H1 (cell line): Measurements from ENCODE around the gene SLC4A9. TPM values are rescaled to one million over a fixed set of nuclear protein-coding genes. Genes with fewer than 3 reads are reported as not detected.

Experiments
- CTCF ChIA-PET: fragments of 300-600 bp; sonication (Branson Sonifier 250); formaldehyde crosslinking; loops from one replicate; lab custom pipeline; 2021; ENCODE audit not compliant: partially characterized antibody; lab: Charles Lee
- POLR2A ChIA-PET: fragments of 300-600 bp; sonication (Branson Sonifier 250); formaldehyde crosslinking; loops from one replicate; lab custom pipeline; 2021; ENCODE audit warnings: inconsistent platforms; ENCODE audit not compliant: partially characterized antibody; lab: Charles Lee
- DNase-seq, 2 experiments: peaks; one replicate each; pipeline versions ENCODE4 v3.0.0 to v3.0.0-alpha.2; 2010 to 2022; ENCODE audit warnings: low spot score in 2 of 2, low read depth in 1 of 2, mixed read lengths in 1 of 2
- FAIRE-seq: peaks from 2 replicates; lab custom pipeline; 2011; peaks lifted over from hg19 to GRCh38; lab: Jason Lieb, UNC
- H2AFZ ChIP-seq: 2 replicates; pipeline ENCODE4 v1.8.1; 2012; ENCODE audit warnings: low read length, inconsistent platforms
- H2AK5ac ChIP-seq: 2 replicates; pipeline ENCODE4 v1.6.1; 2013; ENCODE audit warnings: low read depth, low read length
- H2BK120ac ChIP-seq: replicated peaks from 2 replicates; pipeline ENCODE3; 2013; ENCODE audit warnings: low read depth, low read length, inconsistent platforms
- H2BK12ac ChIP-seq: 2 replicates; pipeline ENCODE4 v1.6.1; 2013; ENCODE audit warnings: low read depth, low read length
- H2BK15ac ChIP-seq: 2 replicates; pipeline ENCODE4 v1.6.1; 2013; ENCODE audit warnings: low read length
- H2BK20ac ChIP-seq: 2 replicates; pipeline ENCODE4 v1.6.1; 2013; ENCODE audit warnings: low read length
- H2BK5ac ChIP-seq: 2 replicates; pipeline ENCODE4 v1.6.1; 2013; ENCODE audit warnings: low read depth, low read length
- H3K14ac ChIP-seq: 2 replicates; pipeline ENCODE4 v1.6.1; 2013; ENCODE audit warnings: inconsistent platforms; ENCODE audit not compliant: insufficient read length
- H3K18ac ChIP-seq: 2 replicates; pipeline ENCODE4 v1.6.1; 2013; ENCODE audit warnings: low read length; ENCODE audit errors: extremely low read depth
- H3K23ac ChIP-seq: 2 replicates; pipeline ENCODE4 v1.6.1; 2013; ENCODE audit warnings: inconsistent platforms; ENCODE audit not compliant: insufficient read length
- H3K23me2 ChIP-seq: 2 replicates; pipeline ENCODE4 v1.6.1; 2013; ENCODE audit warnings: low read depth, low read length
- H3K27ac ChIP-seq: 2 replicates; pipeline ENCODE4 v1.6.1; 2011; ENCODE audit warnings: low read depth, low read length, inconsistent platforms
- H3K27me3 ChIP-seq, 4 experiments: replicated peaks in 1 of 4; 1 replicate in 1 of 4; 2 replicates in 3 of 4; pipeline versions ENCODE4 v1.6.1 to v1.8.1; 2011 to 2013; ENCODE audit warnings: low read length in 3 of 4, mild to moderate bottlenecking in 3 of 4, inconsistent platforms in 2 of 4, mixed read lengths in 2 of 4, moderate library complexity in 1 of 4; ENCODE audit not compliant: control insufficient read depth in 3 of 4, insufficient read depth in 3 of 4; ENCODE audit errors: extremely low read depth in 1 of 4
- H3K36me3 ChIP-seq, 4 experiments: 2 replicates each; pipeline versions ENCODE4 v1.6.1 to v1.8.1; 2011 to 2013; ENCODE audit warnings: mild to moderate bottlenecking in 4 of 4, low read length in 3 of 4, moderate library complexity in 2 of 4, control low read depth in 1 of 4, inconsistent platforms in 1 of 4; ENCODE audit not compliant: insufficient read depth in 4 of 4, control insufficient read depth in 2 of 4
- H3K4ac ChIP-seq: replicated peaks from 2 replicates; pipeline ENCODE3; 2013; ENCODE audit warnings: low read length, low read depth, mixed read lengths, inconsistent platforms; ENCODE audit not compliant: insufficient read length
- H3K4me1 ChIP-seq, 4 experiments: replicated peaks in 1 of 4; 1 replicate in 1 of 4; 2 replicates in 3 of 4; pipeline versions ENCODE4 v1.6.1 to v1.8.1; 2011 to 2013; ENCODE audit warnings: low read length in 3 of 4, inconsistent platforms in 2 of 4, mixed read lengths in 1 of 4; ENCODE audit not compliant: insufficient read depth in 4 of 4, control insufficient read depth in 3 of 4
- H3K4me2 ChIP-seq, 2 experiments: 2 replicates each; pipeline versions ENCODE4 v1.6.1 to v1.8.1; 2011 to 2013; ENCODE audit warnings: low read depth in 2 of 2, low read length in 2 of 2, control low read depth in 1 of 2, inconsistent platforms in 1 of 2, mild to moderate bottlenecking in 1 of 2; ENCODE audit not compliant: insufficient read depth in 1 of 2
- H3K4me3 ChIP-seq, 4 experiments: fragments of 200-600, 300-600 bp in 1 of 4; sonication (generic), shearing (Covaris generic), sonication (Bioruptor Twin) in 1 of 4; 2 replicates each; pipeline versions ENCODE4 v1.5.1 to v1.8.1; 2011 to 2016; ENCODE audit warnings: low read length in 4 of 4, low read depth in 3 of 4, control low read depth in 2 of 4, inconsistent platforms in 2 of 4, mild to moderate bottlenecking in 2 of 4, mixed read lengths in 1 of 4, moderate library complexity in 1 of 4; ENCODE audit not compliant: insufficient read depth in 2 of 4; ENCODE audit errors: extremely low read depth in 1 of 4
- H3K56ac ChIP-seq: replicated peaks from 2 replicates; pipeline ENCODE3; 2013; ENCODE audit warnings: low read depth, mild to moderate bottlenecking, mixed read lengths, low read length, inconsistent platforms; ENCODE audit not compliant: insufficient read length
- H3K79me1 ChIP-seq: 2 replicates; pipeline ENCODE4 v1.6.1; 2013; ENCODE audit warnings: low read depth, low read length, control low read depth
- H3K79me2 ChIP-seq, 2 experiments: 2 replicates each; pipeline versions ENCODE4 v1.6.1 to v1.8.1; 2012 to 2013; ENCODE audit warnings: low read length in 2 of 2, mild to moderate bottlenecking in 2 of 2, inconsistent platforms in 1 of 2; ENCODE audit not compliant: insufficient read depth in 2 of 2, control insufficient read depth in 1 of 2
- H3K9ac ChIP-seq, 4 experiments: replicated peaks in 1 of 4; 1 replicate in 1 of 4; 2 replicates in 3 of 4; pipeline versions ENCODE4 v1.6.1 to v1.8.1; 2011 to 2013; ENCODE audit warnings: low read depth in 3 of 4, low read length in 3 of 4, control low read depth in 2 of 4, mild to moderate bottlenecking in 2 of 4, moderate library complexity in 2 of 4, inconsistent platforms in 1 of 4; ENCODE audit errors: extremely low read depth in 1 of 4
- H3K9me3 ChIP-seq, 2 experiments: 2 replicates each; pipeline versions ENCODE4 v1.6.1 to v1.8.1; 2012 to 2013; ENCODE audit warnings: mild to moderate bottlenecking in 2 of 2, moderate library complexity in 2 of 2, control low read depth in 1 of 2, inconsistent platforms in 1 of 2, low read depth in 1 of 2, low read length in 1 of 2, mixed read lengths in 1 of 2; ENCODE audit not compliant: insufficient read depth in 2 of 2
- H4K20me1 ChIP-seq, 2 experiments: replicated peaks in 1 of 2; 2 replicates each; pipeline versions ENCODE3 to v1.8.1; 2011 to 2013; ENCODE audit warnings: inconsistent platforms in 2 of 2, low read length in 2 of 2, mild to moderate bottlenecking in 1 of 2; ENCODE audit not compliant: insufficient read depth in 2 of 2, control insufficient read depth in 1 of 2
- H4K5ac ChIP-seq: 2 replicates; pipeline ENCODE4 v1.6.1; 2013; ENCODE audit warnings: low read length, low read depth, mixed read lengths, inconsistent platforms; ENCODE audit not compliant: insufficient read length
- H4K8ac ChIP-seq: 2 replicates; pipeline ENCODE4 v1.8.0; 2013; ENCODE audit warnings: mild to moderate bottlenecking, moderate library complexity, low read length, inconsistent platforms; ENCODE audit not compliant: insufficient read depth; ENCODE audit errors: extremely low read depth
- H4K91ac ChIP-seq: replicated peaks from 2 replicates; pipeline ENCODE3; 2013; ENCODE audit warnings: low read length, mixed read lengths, inconsistent platforms; ENCODE audit not compliant: insufficient read length
- E2F6 ChIP-seq: IDR thresholded peaks from 2 replicates; pipeline ENCODE4 v1.6.1; 2012; ENCODE audit warnings: inconsistent platforms
- SIN3A ChIP-seq, 2 experiments: IDR thresholded peaks in 1 of 2; conservative IDR thresholded peaks in 1 of 2; 2 replicates each; pipeline ENCODE4 v1.6.1; 2011 to 2012; ENCODE audit warnings: low read length in 2 of 2, improper control_type of control experiment in 1 of 2, low read depth in 1 of 2, mild to moderate bottlenecking in 1 of 2
- WGBS, 2 experiments: shearing (Covaris generic) in 1 of 2; methylation state at CpG; one replicate each; pipeline versions ENCODE4 v1.1.6 to v1.1.7; 2013 to 2015; ENCODE audit warnings: low lambda C conversion rate in 2 of 2, mixed read lengths in 2 of 2, inconsistent platforms in 1 of 2, low coverage in 1 of 2, missing lambda C conversion rate in 1 of 2; ENCODE audit not compliant: insufficient replicate concordance in 2 of 2, insufficient coverage in 1 of 2, insufficient read length in 1 of 2; ENCODE audit errors: extremely low coverage in 1 of 2, missing lambda C conversion rate in 1 of 2; 5-methylcytosine and 5-hydroxymethylcytosine counted together
- polyA plus RNA-seq, 7 experiments: library from polyadenylated mRNA; depleted of rRNA in 3 of 7; stranded (reverse) in 5 of 7; unstranded in 2 of 7; fragments of >200 nt in 5 of 7; fragments of 200-250 nt in 2 of 7; gene quantifications; 1 replicate in 5 of 7; 2 replicates in 1 of 7; 4 replicates in 1 of 7; pipeline versions ENCODE4 v1.2.1 to v1.2.3, GENCODE V29; 2011 to 2013; ENCODE audit warnings: missing spikeins in 2 of 7, mixed read lengths in 2 of 7
- total RNA-seq: library from RNA; stranded (reverse); fragmentation: NEBNext Ultra II Directional; extraction: Animal tissue kit (Norgen Biotek cat#: 25700); gene quantifications from 2 replicates; pipeline ENCODE4 v1.2.1, GENCODE V29; 2021

Gene SLC4A9
- total and polyA plus RNA-seq, 2 of the 8 experiments (the other 6 are each of a cell fraction or from before 2014, with no cell fraction given), result 0.15 to 0.28 TPM

- DNase-seq (no peak), FAIRE-seq (no peak)
- Histone ChIP-seq H2BK15ac (no peak overlapping the region), H3K14ac (no peak overlapping the region), H4K5ac (no peak overlapping the region), H2BK5ac (no peak overlapping the region), H3K4ac (no peak overlapping the region), H3K4me3 (no peak overlapping the region), H3K4me1 (no peaks in the 10 kb centered on the region), H3K56ac (no peak overlapping the region), H2BK20ac (no peak overlapping the region), H2BK120ac (no peak overlapping the region), H4K20me1 (no peaks in the 10 kb centered on the region), H3K18ac (no peak overlapping the region), H3K36me3 (peaks cover 0 to 4% (median 1%) of the 10 kb centered on the region in 4 experiments; a peak in 2 of 8 replicates), H2AK5ac (no peak overlapping the region), H3K27me3 (no peaks in the 10 kb centered on the region), H4K91ac (no peak overlapping the region), H3K79me1 (no peaks in the 10 kb centered on the region; the same call in 1 of the 2 replicates), H3K79me2 (no peaks in the 10 kb centered on the region), H2AFZ (no peak overlapping the region), H3K27ac (no peak overlapping the region; the same call in 1 of the 2 replicates), H4K8ac (no peak overlapping the region), H3K23ac (no peak overlapping the region), H2BK12ac (no peak overlapping the region), H3K9ac (no peak overlapping the region), H3K4me2 (no peak overlapping the region), H3K9me3 (no peaks in the 10 kb centered on the region), H3K23me2 (no peaks in the 10 kb centered on the region)
- 94% methylated on average over 1 of the region's 1 CpG; no CpG with 5 or more reads in 1 of the 2 experiments for WGBS, 2 experiments
- CTCF ChIA-PET, result interaction anchor here (1.2 to 4.0 kb wide), 8 partner anchors 8 to 97 kb away, joined by 3 to 29 read pairs (median 8); partner anchors contain the start of gene HBEGF
- POLR2A ChIA-PET, result interaction anchor here (3.5 kb wide), 1 partner anchor 8 kb away, joined by 22 read pairs; the partner anchor contains the start of gene HBEGF
- TF ChIP-seq E2F6 (no peak), SIN3A (conservative IDR thresholded peaks at IDR 0.05 in 1 of 2, IDR thresholded peaks at IDR 0.05 in 1 of 2; ENCODE audit: low read depth in 1 of 2, low read length in 2 of 2) (no peak)
Observed at GRCh38 chr5:140337880-140338279, 22.1 kb upstream of the SLC4A9 start.
